B cell (primary cell): ENCODE results near the gene POLR3GL.

ENCODE experiments used
- EZH2 ChIP-seq: IDR thresholded peaks from 2 replicates; pipeline ENCODE4 v1.6.1; 2012; ENCODE audit warnings: borderline replicate concordance, low read depth, mild to moderate bottlenecking, moderate library complexity, low read length; ENCODE audit not compliant: insufficient read depth, poor library complexity, severe bottlenecking
- TF ChIP-seq, protein P1 (sequence below): fragments of 200-600 bp; IDR thresholded peaks from one replicate; pipeline ENCODE4 v1.8.0; 2022; ENCODE audit warnings: antibody characterized with exemption, mild to moderate bottlenecking

DNA sequence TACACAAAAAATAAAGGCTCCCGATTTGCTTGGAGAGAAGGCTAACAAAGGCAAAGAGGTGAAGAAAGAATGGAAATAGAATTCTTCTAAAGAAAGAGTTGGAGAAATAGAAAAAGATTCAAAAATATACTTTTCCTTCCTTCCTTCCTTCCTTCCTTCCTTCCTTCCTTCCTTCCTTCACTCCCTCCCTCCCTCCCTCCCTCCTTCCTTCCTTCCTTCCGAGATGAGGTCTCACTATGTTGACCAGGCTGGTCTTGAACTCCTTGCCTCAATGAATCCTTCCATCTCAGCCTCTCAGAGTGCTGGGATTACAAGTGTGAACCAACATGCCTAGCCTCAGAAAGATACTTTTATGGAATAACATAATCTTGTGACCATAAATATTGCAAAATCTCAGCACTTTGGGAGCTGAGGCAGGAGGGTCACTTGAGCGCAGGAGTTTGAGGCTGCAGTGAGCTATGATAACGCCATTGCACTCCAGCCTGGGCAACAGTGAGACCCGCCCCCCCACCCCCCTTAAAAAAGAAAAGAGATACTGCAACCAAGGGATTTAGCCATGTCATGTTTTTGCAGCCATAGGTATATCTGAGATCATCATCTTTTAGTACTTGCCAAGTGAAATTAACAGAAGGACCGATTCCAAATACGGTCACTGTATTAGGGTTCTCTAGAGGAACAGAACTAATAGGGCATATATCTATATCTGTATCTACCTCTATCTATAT lies 58.1 kb downstream of the POLR3GL start:
- TF ChIP-seq, protein P1, sequence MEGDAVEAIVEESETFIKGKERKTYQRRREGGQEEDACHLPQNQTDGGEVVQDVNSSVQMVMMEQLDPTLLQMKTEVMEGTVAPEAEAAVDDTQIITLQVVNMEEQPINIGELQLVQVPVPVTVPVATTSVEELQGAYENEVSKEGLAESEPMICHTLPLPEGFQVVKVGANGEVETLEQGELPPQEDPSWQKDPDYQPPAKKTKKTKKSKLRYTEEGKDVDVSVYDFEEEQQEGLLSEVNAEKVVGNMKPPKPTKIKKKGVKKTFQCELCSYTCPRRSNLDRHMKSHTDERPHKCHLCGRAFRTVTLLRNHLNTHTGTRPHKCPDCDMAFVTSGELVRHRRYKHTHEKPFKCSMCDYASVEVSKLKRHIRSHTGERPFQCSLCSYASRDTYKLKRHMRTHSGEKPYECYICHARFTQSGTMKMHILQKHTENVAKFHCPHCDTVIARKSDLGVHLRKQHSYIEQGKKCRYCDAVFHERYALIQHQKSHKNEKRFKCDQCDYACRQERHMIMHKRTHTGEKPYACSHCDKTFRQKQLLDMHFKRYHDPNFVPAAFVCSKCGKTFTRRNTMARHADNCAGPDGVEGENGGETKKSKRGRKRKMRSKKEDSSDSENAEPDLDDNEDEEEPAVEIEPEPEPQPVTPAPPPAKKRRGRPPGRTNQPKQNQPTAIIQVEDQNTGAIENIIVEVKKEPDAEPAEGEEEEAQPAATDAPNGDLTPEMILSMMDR, result no peak
- no peak for TF ChIP-seq EZH2
